ENCODE data around the gene MYH11.
A peak's percentile ranks its signal among the peaks of the same experiment; 100 is the strongest.

The MYH11 gene

DNA sequence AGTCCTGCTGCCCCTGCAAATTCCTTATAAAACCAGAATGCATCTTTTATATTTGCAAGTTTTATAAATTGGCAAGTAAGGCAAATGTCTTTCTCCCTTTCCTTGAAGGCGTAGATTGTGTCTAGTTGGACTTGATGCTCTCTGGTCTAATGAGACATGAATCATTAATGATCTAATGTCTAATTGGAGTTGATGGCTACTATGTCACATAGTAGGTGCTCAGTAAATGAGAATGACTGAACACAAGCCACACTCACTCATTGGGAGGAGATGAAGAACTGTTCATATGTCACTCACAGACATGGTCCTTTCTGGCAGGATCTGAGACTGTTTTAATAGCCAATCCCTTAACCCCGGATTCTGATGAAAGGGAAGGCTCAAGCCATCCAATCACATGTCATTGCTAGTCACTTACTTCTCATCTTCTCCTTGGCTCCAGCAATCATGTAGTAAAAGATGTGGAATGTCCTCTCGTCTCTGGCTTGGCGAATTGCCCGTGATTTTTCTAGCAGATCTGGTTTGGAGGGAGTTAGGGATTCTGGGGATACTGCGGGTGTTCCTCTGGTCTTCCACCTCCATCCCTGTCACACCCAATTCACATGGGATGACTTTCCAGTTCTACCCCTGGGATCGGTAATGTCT lies 81.0 kb downstream of the MYH11 start:
- no peak for DNase-seq

DNA sequence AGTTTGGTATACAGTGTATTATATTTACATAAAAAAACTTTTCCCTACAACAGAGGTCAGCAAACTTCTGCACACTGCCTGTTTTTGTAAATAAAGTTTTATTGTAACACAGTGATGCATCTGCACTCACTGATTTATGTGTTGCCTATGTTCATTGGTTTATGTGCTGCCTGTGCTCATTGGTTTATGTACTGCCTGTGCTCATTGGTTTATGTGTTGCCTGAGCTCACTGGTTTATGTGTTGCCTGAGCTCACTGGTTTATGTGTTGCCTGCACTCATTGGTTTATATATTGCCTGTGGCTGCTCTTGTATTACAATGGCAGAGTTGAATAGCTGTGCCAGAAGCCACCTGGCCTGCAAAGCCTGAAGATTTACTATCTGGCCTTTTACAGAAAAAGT lies 81.6 kb downstream of the MYH11 start:
- peak; percentile 68 for DNase-seq

DNA sequence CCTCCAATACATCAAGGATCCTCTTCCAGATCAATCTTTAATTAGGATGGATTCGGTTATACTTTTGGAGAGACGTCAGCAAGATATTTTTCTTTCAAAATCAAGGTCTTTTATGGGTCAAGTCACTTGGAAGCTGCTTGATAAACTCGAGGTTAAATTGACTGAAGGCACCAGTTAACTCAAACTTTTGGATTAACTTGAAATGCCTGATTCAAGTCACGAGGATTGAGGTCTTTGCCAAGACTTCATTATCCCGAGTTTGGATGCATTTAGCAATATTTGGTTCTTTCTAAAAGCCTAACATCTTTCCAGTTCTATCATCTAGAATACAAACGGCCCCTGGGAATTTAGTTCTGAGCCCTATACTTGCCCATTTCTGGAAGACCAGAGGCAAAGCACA lies 82.9 kb downstream of the MYH11 start:
- no peak for DNase-seq

DNA sequence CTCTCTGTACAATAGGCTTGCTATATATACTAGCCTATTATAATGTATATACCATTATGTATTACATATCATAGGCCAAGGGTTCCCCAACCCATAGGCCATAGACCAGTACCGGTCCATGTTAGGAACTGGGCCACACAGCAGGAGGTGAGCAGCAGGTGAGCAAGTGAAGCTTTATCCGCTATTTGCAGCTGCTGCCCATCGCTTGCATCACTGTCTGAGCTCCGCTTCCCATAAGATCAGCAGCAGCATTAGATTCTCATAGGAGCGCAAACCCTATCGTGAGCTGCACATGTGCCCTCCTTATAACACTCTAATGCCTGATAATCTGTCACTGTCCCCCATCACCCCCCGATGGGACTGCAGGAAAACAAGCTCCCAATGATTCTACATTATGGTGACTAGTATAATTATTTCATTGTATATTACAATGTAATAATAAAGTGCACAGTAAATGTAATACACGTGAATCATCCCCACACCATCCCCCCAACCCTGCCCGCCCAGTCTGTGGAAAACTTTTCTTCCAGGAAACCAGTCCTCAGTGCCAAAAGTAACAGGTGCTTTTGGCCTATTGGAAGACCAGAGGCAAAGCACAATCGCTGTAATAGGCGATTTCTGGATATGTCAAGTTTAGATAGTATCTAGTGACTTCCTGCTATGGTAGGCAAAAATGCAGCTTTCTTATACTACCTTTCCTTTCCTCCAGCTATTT lies 84.1 kb downstream of the MYH11 start:
- no peak for DNase-seq

DNA sequence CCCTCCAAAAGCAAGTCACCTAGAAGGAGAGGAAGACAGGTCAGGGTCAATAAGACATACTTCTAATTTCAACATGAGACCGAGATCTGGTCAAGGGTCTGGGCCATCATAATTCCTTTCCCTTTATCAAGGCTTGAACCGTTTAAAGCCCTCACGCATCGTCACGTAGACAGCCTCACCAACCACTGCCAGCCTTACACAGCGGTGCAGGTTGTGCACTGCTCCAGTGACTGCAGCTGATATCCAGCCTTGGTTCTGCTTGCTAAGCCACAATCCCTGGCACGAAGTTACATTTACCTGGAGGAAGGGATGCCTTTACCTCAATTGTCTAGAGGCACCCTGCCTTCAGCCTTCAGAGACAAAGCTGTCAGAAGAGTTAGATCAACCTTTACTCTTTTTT lies 85.1 kb downstream of the MYH11 start:
- DNase-seq: no peak

DNA sequence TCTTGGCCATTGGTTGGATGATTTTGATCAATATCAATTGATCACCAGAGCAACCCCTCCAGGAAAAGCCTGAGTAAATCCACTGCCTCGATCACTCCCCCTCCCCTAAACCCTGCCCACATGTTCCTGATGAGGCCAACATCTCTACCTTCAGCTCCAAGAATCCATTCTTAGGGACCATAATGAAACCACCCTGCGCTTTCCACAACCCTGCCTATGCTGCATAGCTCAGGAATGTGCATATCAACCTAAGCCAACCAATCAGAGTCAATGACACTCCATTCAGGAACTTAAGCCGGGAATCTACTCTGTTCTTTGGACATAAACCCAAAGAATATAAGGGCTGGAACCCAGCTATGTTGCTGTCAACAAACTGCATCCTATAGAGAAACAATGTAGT lies 86.3 kb downstream of the MYH11 start:
- DNase-seq: no peak

DNA sequence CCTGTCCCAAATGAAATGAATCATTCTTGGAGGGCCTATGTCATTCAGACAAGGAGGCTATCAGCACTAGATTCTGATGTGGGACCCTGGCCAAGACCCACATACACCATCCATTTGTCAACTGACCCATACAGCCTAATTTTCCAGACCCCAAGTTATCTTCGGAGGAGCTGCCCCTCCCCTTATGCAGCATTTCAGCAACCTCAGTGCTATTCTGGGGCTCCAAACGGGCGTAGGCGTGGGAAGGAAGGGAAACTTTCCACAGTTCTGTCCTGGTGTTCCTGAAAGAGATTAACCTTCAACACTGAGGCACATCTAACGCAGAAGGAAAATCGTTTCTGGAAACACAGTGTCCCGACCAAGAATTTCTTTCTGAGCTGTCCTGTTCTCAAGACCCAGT lies 86.7 kb downstream of the MYH11 start:
- DNase-seq: no peak

DNA sequence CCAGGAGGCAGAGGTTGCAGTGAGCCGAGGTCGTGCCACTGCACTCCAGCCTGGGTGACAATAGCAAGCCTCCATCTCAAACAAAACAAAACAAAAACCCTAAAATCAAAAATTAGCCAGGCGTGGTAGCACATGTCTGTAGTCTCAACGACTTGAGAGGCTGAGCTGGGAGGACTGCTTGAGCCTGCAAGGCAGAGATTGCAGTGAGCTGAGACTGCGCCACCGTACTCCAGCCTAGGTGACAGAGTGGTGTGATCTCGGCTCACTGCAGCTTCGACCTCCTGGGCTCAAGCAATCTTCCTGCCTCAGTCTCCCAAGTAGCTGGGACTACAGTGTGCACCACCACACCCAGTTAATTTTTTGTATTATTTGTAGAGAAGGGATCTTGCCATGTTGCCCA lies 87.6 kb downstream of the MYH11 start:
- DNase-seq: no peak

DNA sequence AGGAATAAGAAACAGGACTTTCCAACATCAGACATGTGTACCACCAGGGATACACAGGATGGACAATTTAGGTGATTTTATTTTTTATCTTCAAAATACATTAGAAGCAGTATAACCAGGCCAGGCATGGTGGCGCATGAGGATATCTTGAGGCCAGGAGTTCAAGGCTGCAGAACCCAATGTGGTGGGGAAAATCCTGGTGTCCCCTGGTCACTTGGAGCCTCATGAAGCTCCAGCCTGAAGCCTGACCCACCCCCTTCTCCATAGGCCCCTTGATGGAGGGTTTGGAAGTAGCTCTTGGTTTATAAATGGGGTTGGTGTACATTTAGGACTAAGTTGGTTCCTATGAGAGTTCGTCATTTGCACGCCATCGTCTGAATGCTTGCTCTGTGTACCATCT lies 88.6 kb downstream of the MYH11 start:
- no peak for DNase-seq

DNA sequence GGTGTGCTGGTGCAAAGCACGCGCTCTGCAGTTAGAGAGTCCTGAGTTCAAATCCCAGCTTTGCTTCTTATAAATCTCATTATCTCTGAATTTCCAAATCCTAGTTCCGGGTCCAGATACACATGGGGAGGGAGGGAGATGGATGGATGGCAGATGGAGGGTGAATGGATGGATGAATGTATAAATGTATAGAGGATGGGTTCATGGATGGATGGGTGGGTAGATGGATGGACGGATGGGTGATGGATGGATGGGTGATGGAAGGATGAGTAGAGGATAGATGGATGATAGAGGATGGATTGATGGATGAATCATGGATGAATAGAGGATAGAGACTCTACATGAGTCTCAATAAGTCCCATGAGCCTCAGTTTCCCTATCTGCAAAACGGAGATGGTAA lies 89.9 kb downstream of the MYH11 start:
- DNase-seq: no peak

DNA sequence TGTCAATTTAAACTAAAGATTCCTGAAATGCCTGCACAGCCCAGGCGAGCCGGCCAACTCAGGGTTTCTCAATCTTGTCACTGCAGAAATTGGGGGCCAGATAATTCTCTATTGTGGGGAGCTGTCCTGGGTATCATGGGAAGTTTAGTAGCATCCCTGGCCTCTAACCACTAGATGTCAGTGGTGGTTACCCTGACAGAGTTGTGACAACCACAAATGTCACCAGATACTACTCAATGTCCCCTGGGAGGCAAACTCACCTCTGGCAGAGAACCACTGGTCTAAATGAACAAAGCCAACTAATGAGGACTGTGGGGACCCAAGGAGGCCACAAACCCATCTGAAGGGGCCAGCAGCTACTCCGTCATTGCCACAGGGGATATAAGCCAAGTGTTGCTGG lies 90.9 kb downstream of the MYH11 start:
- DNase-seq: peak; percentile 86

DNA sequence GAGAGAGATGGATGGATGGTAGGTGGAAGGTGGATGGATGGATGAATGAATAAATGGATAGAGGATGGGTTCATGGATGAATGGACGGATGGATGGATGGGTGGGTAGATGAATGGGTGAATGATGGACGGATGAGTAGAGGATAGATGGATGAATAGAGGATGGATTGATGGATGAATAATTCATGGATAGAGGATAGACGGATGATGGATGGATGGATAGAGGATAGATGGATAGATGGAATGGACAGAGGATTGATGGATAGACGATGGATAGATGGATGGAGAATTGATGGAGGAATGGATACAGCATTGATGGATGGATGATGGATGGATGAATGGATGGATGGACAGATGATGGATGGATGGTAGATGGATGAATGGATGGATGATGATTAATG lies 91.7 kb downstream of the MYH11 start:
- DNase-seq: no peak

DNA sequence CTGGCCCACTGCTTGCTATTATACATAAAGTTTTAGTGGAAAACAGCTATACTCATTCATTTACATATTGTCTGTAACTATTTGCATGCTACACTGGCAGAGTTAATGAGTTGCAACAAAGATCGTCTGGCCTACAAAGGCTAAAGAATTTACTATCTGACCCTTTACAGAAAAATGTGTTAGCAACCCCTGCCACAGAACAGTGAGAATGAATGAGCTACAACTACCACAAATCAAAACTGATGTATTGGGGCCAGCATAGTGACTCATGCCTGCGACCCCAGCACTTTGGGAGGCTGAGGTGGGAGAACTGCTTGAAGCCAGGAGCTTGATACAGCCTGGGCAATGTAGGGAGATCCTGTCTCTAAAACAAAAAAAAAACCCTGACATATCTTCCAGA lies 92.7 kb downstream of the MYH11 start:
- no peak for DNase-seq

DNA sequence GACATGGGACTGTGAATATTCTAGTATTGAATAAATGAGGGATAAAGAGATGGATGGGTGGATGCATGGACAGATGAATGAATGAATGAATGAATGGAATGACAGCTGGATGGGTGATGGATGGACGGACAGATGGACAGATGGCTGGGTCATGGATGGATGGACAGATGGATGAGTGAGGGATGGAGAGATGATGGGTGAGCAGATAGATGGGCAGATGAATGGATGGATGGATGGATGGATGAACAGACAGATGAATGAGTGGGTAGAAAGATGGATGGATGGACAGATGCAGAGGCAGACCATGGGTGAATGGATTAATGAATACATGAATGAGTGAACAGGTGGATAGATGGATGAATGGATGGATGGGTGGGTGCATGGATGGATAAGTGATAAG lies 96.7 kb downstream of the MYH11 start:
- no peak for DNase-seq

DNA sequence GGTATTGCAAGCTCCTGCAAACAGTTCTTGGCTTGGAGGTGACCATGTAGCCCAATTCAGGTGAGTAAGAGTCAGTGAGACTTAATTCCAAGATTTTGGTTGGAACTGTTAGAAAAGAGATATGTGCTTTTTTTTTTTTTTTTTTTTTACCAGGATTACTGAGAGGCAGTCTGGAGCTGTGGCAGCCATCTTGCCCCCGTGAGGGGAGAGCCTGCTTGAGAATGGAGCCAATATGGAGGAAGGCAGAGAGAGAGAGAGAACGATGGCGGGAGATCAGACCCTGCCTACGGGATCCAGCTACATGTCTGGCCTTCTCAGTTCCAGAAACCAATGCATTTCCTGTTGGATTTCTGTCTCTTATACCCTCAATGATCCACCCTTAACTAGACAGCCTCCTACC lies 97.8 kb downstream of the MYH11 start:
- no peak for DNase-seq

DNA sequence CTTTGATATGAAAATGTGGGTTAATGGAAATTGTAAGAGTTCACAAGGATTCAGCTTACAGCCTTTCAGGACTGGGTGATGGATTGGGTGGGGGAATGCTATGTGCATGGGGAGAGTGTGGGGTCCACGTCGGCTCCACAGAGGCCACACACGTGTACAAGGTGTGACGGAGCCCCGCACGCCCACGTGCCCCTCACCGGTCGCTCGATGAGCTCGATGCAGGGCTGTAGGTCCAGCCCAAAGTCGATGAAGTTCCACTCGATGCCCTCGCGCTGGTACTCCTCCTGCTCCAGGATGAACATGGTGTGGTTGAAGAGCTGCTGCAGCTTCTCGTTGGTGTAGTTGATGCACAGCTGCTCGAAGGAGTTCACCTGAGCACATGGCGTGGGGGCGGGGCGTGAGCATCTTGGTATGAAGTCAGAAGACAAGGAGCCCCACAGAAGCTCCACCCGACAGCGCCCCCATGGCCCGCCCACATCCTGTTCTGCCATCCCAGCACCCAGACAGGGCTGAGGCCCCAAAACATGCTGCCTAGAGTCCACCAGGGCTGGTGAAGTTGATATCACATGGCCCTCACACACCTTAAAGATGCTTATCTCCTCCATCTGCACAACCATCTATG lies 99.1 kb downstream of the MYH11 start:
- DNase-seq: no peak

DNA sequence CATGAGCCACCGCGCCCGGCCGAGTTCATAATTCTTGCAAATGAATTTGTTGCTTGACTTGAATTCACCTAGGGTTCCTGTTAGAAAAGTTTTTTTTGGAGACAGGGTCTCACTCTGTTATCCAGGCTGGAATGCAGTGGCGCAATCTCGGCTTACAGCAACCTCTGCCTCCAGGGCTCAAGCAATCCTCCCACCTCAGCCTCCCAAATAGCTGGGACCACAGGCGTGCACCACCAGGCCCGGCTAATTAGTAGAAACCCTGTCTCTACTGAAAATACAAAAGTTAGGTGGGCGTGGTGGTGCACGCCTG lies 99.8 kb downstream of the MYH11 start:
- no peak for DNase-seq

DNA sequence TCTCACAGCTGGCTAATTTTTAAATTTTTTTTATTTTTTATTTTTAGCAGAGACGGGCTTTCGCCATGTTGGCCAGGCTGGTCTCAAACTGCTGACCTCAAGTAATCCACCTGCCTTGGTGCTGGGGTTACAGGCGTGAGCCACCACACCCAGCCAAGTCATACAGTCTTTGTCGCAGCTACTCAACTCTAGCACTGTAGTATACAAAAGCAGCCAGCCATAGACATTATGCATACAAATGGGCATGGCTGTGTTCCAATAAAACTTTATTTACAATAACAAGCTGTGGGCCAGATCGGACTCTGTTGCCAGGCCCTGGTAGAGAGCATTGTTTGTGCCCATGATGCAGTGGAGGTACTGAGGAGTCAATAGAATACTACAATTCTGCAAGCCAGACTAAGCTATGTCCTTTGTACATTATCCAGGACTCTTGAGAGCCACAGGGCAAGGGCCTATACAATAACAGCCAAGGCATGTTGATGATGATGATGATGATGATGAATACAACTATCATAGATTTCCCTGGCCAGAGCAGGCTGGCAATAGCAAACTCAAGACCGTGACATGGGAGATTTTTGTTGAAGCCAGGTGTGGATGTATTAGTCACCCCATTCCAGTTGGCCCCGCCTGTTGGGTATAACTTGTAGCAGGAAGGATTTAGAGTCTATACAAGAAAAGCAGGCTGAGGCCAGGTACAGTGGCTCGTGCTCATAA lies 101.8 kb downstream of the MYH11 start:
- no peak for DNase-seq

DNA sequence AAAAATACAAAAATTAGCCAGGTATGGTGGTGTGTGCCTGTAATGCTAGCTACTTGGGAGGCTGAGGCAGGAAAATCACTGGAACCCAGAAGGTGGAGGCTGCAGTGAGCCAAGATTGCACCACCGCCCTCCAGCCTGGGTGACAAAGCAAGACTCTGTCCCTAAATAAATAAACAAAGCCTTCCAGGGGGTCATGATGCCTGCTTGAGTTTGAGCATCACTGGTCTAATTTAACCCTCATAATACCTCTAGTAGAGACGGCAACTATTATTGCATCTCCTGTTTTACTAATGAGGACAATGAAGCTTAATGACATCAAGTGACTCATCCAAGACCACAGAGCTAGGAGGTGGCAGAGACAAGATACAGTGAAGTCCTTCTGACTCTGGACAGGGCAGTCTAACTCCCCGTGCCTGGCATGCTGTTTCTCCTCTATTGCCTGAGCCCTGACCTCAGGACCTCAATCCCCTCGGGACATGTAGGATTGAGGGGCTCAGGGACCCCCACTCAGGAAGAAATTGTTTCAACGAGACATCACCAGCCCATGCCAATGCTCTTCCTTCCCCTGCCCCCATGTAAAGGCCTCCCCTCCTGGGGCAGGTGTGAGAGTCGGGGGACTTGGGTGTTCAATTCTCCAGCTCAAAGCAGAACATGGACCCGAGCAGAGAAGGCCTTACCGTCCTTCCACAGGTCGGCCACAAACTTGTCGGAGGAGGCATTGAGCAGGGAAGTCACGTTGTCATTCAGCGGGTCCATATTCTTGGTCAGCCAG lies 103.9 kb downstream of the MYH11 start:
- DNase-seq: no peak

DNA sequence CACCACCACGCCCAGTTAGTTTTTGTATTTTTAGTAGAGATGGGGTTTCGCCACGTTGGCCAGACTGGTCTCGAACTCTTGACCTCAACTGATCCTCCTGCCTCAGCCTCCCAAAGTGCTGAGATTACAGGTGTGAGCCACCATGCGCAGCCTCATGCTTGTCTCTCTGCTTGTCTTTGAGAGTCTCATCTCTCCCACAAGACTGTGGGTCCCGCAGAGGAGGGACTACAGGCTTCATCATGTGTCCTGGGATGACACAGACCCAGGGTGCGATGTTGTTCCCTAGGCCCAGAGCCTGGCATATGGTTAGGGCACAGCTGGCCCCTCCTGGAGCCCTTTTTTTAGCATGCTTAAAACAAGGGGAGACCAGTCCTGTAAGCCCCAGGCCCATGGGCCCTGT lies 104.9 kb downstream of the MYH11 start:
- no peak for DNase-seq

DNA sequence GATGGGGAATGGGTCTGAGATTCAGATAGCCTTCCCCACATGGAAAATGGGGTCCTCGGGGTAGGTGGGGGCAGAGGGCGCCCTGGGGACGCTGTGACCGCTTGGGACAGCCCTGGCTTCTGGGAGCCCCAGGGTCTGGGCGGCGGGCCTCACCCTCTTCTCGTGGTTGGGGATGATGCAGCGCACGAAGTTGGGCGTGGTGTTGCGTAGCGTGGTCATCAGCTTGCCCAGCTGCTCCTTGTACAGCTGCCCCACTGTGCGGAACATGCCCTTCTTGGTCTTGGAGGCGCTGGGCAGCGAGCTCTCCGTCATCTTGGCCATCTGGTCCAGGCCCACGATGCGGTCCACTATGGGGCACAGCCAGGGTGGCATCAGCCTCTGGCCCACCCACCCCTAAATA lies 106.8 kb downstream of the MYH11 start:
- DNase-seq: no peak

DNA sequence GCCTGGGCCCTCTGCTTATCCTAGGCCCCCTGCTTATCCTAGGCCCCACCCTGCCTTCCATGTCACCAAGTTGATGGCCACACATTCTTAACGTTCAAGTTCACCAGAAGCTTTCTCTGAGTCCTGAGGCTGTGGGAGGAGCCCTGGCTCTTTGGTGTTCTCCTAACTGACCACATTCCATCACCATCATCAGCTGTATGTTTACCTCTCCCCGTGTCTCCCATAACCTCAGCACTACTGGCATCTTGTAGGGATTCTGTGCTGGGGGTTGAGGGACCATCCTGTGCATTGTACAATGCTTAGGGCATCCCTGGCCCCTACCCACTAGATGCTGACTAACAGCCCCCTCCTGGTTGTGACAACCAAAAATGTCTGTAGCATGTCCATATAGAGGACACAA lies 107.5 kb downstream of the MYH11 start:
- no peak for DNase-seq

DNA sequence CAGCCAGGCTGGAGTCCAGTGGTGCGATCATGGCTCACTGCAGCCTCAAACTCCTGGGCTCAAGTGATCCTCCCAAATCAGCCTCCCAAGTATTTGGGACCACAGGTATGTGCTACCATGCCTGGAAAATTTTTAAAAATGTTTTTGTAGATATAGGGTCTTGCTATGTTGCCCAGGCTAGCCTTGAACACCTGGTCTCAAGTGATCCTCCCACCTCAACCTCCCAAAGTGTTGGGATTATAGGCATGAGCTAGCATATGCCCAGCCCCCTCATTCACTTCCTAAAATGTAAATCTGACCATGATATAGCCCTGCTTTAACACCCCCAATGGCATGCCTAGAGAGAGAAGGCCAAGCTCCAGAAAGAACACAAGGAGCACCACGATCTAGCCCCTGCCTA lies 108.2 kb downstream of the MYH11 start:
- DNase-seq: no peak

Measured in NCI-H69 (cell line).